Measurements from ENCODE around the gene SLC38A3.
"Not testable (repeated sequence)": the region's sequence is repeated elsewhere in the genome, so short reads cannot be mapped to it uniquely, and the experiment has no call there.

SLC38A3 gene

GRCh38 chr3:50210176-50210509 is 5.1 kb downstream of the SLC38A3 start:
- Histone ChIP-seq H3K9me3 (ENCODE audit: severe bottlenecking) (no peaks in the 10 kb centered on the region), H3K36me3 (ENCODE audit: low read depth) (no peaks in the 10 kb centered on the region), H3K27ac (ENCODE audit: poor library complexity, severe bottlenecking) (no peak overlapping the region), H3K27me3 (ENCODE audit: insufficient read depth, poor library complexity, severe bottlenecking) (peaks cover 13% of the 10 kb centered on the region), H3K4me1 (ENCODE audit: insufficient read depth, poor library complexity, severe bottlenecking) (no peaks in the 10 kb centered on the region), H3K4me3 (ENCODE audit: severe bottlenecking) (no peak overlapping the region)
- no peak for DNase-seq (ENCODE audit: low spot score)
- no peak for TF ChIP-seq CTCF (IDR thresholded peaks at IDR 0.05; ENCODE audit: poor library complexity, severe bottlenecking)
- ATAC-seq (ENCODE audit: low read depth): no peak

- no peaks in the 10 kb centered on the region for H3K4me1 ChIP-seq (ENCODE audit: insufficient read depth, poor library complexity, severe bottlenecking)
- DNase-seq (ENCODE audit: low spot score): no peak
Measured at GRCh38 chr3:50210510-50211367, 5.7 kb downstream of the SLC38A3 start.

GRCh38 chr3:50211368-50211717 is 6.3 kb downstream of the SLC38A3 start:
- ATAC-seq (ENCODE audit: low read depth): not testable (repeated sequence)

More at GRCh38 chr3:50210510-50211367, 5.7 kb downstream of the SLC38A3 start:
- ATAC-seq (ENCODE audit: low read depth): no peak
- Histone ChIP-seq H3K36me3 (ENCODE audit: low read depth) (no peaks in the 10 kb centered on the region), H3K4me3 (ENCODE audit: severe bottlenecking) (no peak overlapping the region), H3K27me3 (ENCODE audit: insufficient read depth, poor library complexity, severe bottlenecking) (peaks cover 7% of the 10 kb centered on the region), H3K9me3 (ENCODE audit: severe bottlenecking) (no peaks in the 10 kb centered on the region), H3K27ac (ENCODE audit: poor library complexity, severe bottlenecking) (no peak overlapping the region)
- TF ChIP-seq CTCF (IDR thresholded peaks at IDR 0.05; ENCODE audit: poor library complexity, severe bottlenecking): no peak

GRCh38 chr3:50211930-50212329 is 6.9 kb downstream of the SLC38A3 start:
- DNase-seq (ENCODE audit: low spot score) (no peak), ATAC-seq (ENCODE audit: low read depth) (peak; percentile 5; the same call in 2 of the 3 replicates)
- no peaks in the 10 kb centered on the region for H3K27me3 ChIP-seq (ENCODE audit: insufficient read depth, poor library complexity, severe bottlenecking)
- H3K27ac ChIP-seq (ENCODE audit: poor library complexity, severe bottlenecking): no peak overlapping the region
- no peak for TF ChIP-seq CTCF (IDR thresholded peaks at IDR 0.05; ENCODE audit: poor library complexity, severe bottlenecking)
- no peak overlapping the region for H3K4me3 ChIP-seq (ENCODE audit: severe bottlenecking)
- H3K4me1 ChIP-seq (ENCODE audit: insufficient read depth, poor library complexity, severe bottlenecking): no peaks in the 10 kb centered on the region
- H3K9me3 ChIP-seq (ENCODE audit: severe bottlenecking): no peaks in the 10 kb centered on the region
- no peaks in the 10 kb centered on the region for H3K36me3 ChIP-seq (ENCODE audit: low read depth)

More at GRCh38 chr3:50211368-50211717, 6.3 kb downstream of the SLC38A3 start:
- not testable (repeated sequence) for H3K36me3 ChIP-seq (ENCODE audit: low read depth); DNase-seq (ENCODE audit: low spot score); H3K4me1 ChIP-seq (ENCODE audit: insufficient read depth, poor library complexity, severe bottlenecking); H3K9me3 ChIP-seq (ENCODE audit: severe bottlenecking); H3K27ac ChIP-seq (ENCODE audit: poor library complexity, severe bottlenecking); H3K4me3 ChIP-seq (ENCODE audit: severe bottlenecking); H3K27me3 ChIP-seq (ENCODE audit: insufficient read depth, poor library complexity, severe bottlenecking)

GRCh38 chr3:50212502-50212901 is 7.4 kb downstream of the SLC38A3 start:
- H3K36me3 ChIP-seq (ENCODE audit: low read depth): no peaks in the 10 kb centered on the region
- no peak for DNase-seq (ENCODE audit: low spot score)
- TF ChIP-seq CTCF (IDR thresholded peaks at IDR 0.05; ENCODE audit: poor library complexity, severe bottlenecking): no peak
- no peaks in the 10 kb centered on the region for H3K4me1 ChIP-seq (ENCODE audit: insufficient read depth, poor library complexity, severe bottlenecking)
- H3K4me3 ChIP-seq (ENCODE audit: severe bottlenecking): no peak overlapping the region
- ATAC-seq (ENCODE audit: low read depth): peak; percentile 40; the same call in 2 of the 3 replicates
- H3K27me3 ChIP-seq (ENCODE audit: insufficient read depth, poor library complexity, severe bottlenecking): no peaks in the 10 kb centered on the region
- no peak overlapping the region for H3K27ac ChIP-seq (ENCODE audit: poor library complexity, severe bottlenecking)
- no peaks in the 10 kb centered on the region for H3K9me3 ChIP-seq (ENCODE audit: severe bottlenecking)

Data from RWPE2 (cell line).